HCT116 (cell line): ENCODE measurements around the gene GNL2. TPM values are rescaled to one million over a fixed set of nuclear protein-coding genes. Genes with fewer than 3 reads are reported as not detected.

Experiments
- ATAC-seq: fragments of 200-7000 bp; cut with Tn5 transposase; 2 replicates; pipeline ENCODE4 v1.9.1; 2020; ENCODE audit warnings: mild to moderate bottlenecking, moderate library complexity
- BruUV-seq: library from RNA; stranded (reverse); fragments of 400-500 nt; replicated peaks from 2 replicates; lab custom pipeline; 2021; lab: Mats Ljungman, UMichigan
- CTCF ChIA-PET: fragments of 300-600 bp; sonication (Branson Sonifier 250); formaldehyde crosslinking; loops from one replicate; lab custom pipeline; 2021; ENCODE audit warnings: antibody characterized with exemption; lab: Charles Lee
- POLR2A ChIA-PET: fragments of 300-600, 350-600 bp; sonication (Branson Sonifier 250); formaldehyde crosslinking; loops from one replicate; lab custom pipeline; 2021; ENCODE audit warnings: antibody characterized with exemption; lab: Charles Lee
- RAD21 ChIA-PET, 2 experiments: fragments of 300-600 bp; sonication (Branson Sonifier 250); formaldehyde crosslinking; loops; one replicate each; lab custom pipeline; 2023; ENCODE audit warnings: low total read pairs in 2 of 2; ENCODE audit not compliant: uncharacterized antibody in 2 of 2, unreplicated experiment in 2 of 2, low non-redundant PET in 1 of 2; lab: Charles Lee
- DNase-seq: peaks from one replicate; pipeline ENCODE4 v3.0.0-alpha.2; 2010; ENCODE audit warnings: low read depth, low spot score
- H2AFZ ChIP-seq: fragments of 200-600 bp; shearing (Covaris generic), sonication (generic); 2 replicates; pipeline ENCODE4 v1.6.1; 2017; ENCODE audit warnings: low read depth, mixed run types, mixed read lengths, antibody characterized with exemption, low read length; ENCODE audit not compliant: poor library complexity, severe bottlenecking
- H3K27ac ChIP-seq: 2 replicates; pipeline ENCODE4 v1.5.1; 2012; ENCODE audit warnings: low read depth, low read length
- H3K27me3 ChIP-seq: fragments of 200-600 bp; sonication (generic); 2 replicates; pipeline ENCODE4 v1.6.1; 2016; ENCODE audit warnings: mixed run types, low read length, mixed read lengths; ENCODE audit not compliant: insufficient read depth
- H3K36me3 ChIP-seq, 2 experiments: fragments of 200-500 bp in 1 of 2; fragments of 200-600 bp in 1 of 2; sonication (Bioruptor generic) in 1 of 2; sonication (generic) in 1 of 2; 2 replicates each; pipeline versions ENCODE4 v1.5.1 to v1.6.1; 2014 to 2016; ENCODE audit warnings: low read length in 2 of 2, inconsistent platforms in 1 of 2, mixed read lengths in 1 of 2, mixed run types in 1 of 2; ENCODE audit not compliant: insufficient read depth in 2 of 2, control insufficient read depth in 1 of 2
- H3K4me1 ChIP-seq, 2 experiments: fragments of 200-600 bp in 1 of 2; sonication (generic) in 1 of 2; 2 replicates each; pipeline versions ENCODE4 v1.5.1 to v1.6.1; 2012 to 2017; ENCODE audit warnings: low read length in 2 of 2, inconsistent platforms in 1 of 2, mild to moderate bottlenecking in 1 of 2, mixed read lengths in 1 of 2, mixed run types in 1 of 2, moderate library complexity in 1 of 2; ENCODE audit not compliant: insufficient read depth in 2 of 2, control insufficient read depth in 1 of 2
- H3K4me2 ChIP-seq: fragments of 200-600 bp; sonication (generic); 2 replicates; pipeline ENCODE4 v1.6.1; 2017; ENCODE audit warnings: mixed run types, low read length, mixed read lengths
- H3K4me3 ChIP-seq, 2 experiments: fragments of 200-600 bp in 1 of 2; sonication (generic) in 1 of 2; replicated peaks in 1 of 2; 2 replicates each; pipeline ENCODE4 v1.5.1; 2011 to 2016; ENCODE audit warnings: low read length in 2 of 2, control low read depth in 1 of 2, low read depth in 1 of 2, mild to moderate bottlenecking in 1 of 2, mixed read lengths in 1 of 2, mixed run types in 1 of 2
- H3K79me2 ChIP-seq: fragments of 200-600 bp; sonication (generic); 2 replicates; pipeline ENCODE4 v1.6.1; 2017; ENCODE audit warnings: mild to moderate bottlenecking, mixed run types, low read length, moderate library complexity, mixed read lengths; ENCODE audit not compliant: insufficient read depth
- H3K9ac ChIP-seq: fragments of 200-600 bp; sonication (generic); 2 replicates; pipeline ENCODE4 v1.6.1; 2016; ENCODE audit warnings: low read length, mixed read lengths
- H3K9me2 ChIP-seq: fragments of 200-600 bp; sonication (generic), shearing (Covaris generic); 2 replicates; pipeline ENCODE4 v1.6.1; 2017; ENCODE audit warnings: mixed run types, mild to moderate bottlenecking, moderate library complexity; ENCODE audit not compliant: insufficient read depth
- H3K9me3 ChIP-seq, 2 experiments: fragments of 200-500 bp in 1 of 2; fragments of 200-600 bp in 1 of 2; sonication (Bioruptor generic) in 1 of 2; sonication (generic) in 1 of 2; 2 replicates each; pipeline ENCODE4 v1.6.1; 2014 to 2017; ENCODE audit warnings: low read length in 2 of 2, mixed read lengths in 2 of 2, inconsistent platforms in 1 of 2, low read depth in 1 of 2, mild to moderate bottlenecking in 1 of 2, mixed run types in 1 of 2, moderate library complexity in 1 of 2; ENCODE audit not compliant: control insufficient read depth in 1 of 2, insufficient read depth in 1 of 2
- H4K20me1 ChIP-seq: fragments of 200-600 bp; sonication (generic), shearing (Covaris generic); 2 replicates; pipeline ENCODE4 v1.6.1; 2017; ENCODE audit warnings: mixed run types, mild to moderate bottlenecking, moderate library complexity; ENCODE audit not compliant: insufficient read depth
- RAD21 ChIP-seq: IDR thresholded peaks from 2 replicates; pipeline ENCODE4 v1.6.1; 2012; ENCODE audit warnings: low read depth, mild to moderate bottlenecking
- SIN3A ChIP-seq: IDR thresholded peaks from 2 replicates; pipeline ENCODE4 v1.6.1; 2012; ENCODE audit warnings: low read depth
- SP1 ChIP-seq: IDR thresholded peaks from 2 replicates; pipeline ENCODE4 v1.6.1; 2012; ENCODE audit warnings: low read depth
- intact Hi-C: fragments of 100-400 bp; cut with micrococcal nuclease; formaldehyde crosslinking; loops from 2 replicates; pipeline ENCODE4 v1.10.0; 2022
- total RNA-seq: library from RNA; stranded (reverse); gene quantifications from one replicate; pipeline ENCODE4 v1.2.1, GENCODE V29; 2021; ENCODE audit not compliant: unreplicated experiment
- TF ChIP-seq, protein P1 (sequence below), 3 experiments: fragments of 200-600 bp in 1 of 3; sonication (generic) in 1 of 3; IDR thresholded peaks in 2 of 3; conservative IDR thresholded peaks in 1 of 3; 2 replicates each; pipeline ENCODE4 v1.5.1; 2012 to 2017; ENCODE audit warnings: low read depth in 2 of 3, low read length in 2 of 3, antibody characterized with exemption in 1 of 3, borderline replicate concordance in 1 of 3, control low read depth in 1 of 3, mild to moderate bottlenecking in 1 of 3, mixed read lengths in 1 of 3, mixed run types in 1 of 3, moderate library complexity in 1 of 3; ENCODE audit not compliant: insufficient read depth in 1 of 3

Gene GNL2
- total RNA-seq, 1 experiment from 2014 or later: 79.2 TPM

- intact Hi-C loops: loop anchor here (1.0 to 10.0 kb wide), 3 partner anchors 104 to 413 kb away; no protein-coding TSS in a partner anchor
- H3K79me2 ChIP-seq: no peaks in the 10 kb centered on the region
- H3K4me3 ChIP-seq: no peak overlapping the region
- H3K4me2 ChIP-seq: no peak overlapping the region
- no peaks in the 10 kb centered on the region for H3K27me3 ChIP-seq
- no peaks in the 10 kb centered on the region for H4K20me1 ChIP-seq
- no peak overlapping the region for H3K9ac ChIP-seq
- peaks cover 5% of the 10 kb centered on the region in 2 experiments for H3K4me1 ChIP-seq
- H3K9me2 ChIP-seq: no peaks in the 10 kb centered on the region
- H3K27ac ChIP-seq: no peak overlapping the region
- peaks cover 7 to 18% of the 10 kb centered on the region in 2 experiments; a peak in 2 of 4 replicates for H3K36me3 ChIP-seq
- ATAC-seq (peak; percentile 88), DNase-seq (peak; percentile 35)
- no TSS peak for BruUV-seq
- no peaks in the 10 kb centered on the region for H3K9me3 ChIP-seq
- no peak overlapping the region for H2AFZ ChIP-seq
- ChIA-PET CTCF (interaction anchor here (0.6 kb wide), 1 partner anchor 1275 kb away, joined by 8 read pairs; no protein-coding TSS in a partner anchor), POLR2A (interaction anchor here (0.6 kb wide), 1 partner anchor 87 kb away, joined by 3 read pairs; no protein-coding TSS in a partner anchor), RAD21 (no interaction called here)
- TF ChIP-seq, protein P1, sequence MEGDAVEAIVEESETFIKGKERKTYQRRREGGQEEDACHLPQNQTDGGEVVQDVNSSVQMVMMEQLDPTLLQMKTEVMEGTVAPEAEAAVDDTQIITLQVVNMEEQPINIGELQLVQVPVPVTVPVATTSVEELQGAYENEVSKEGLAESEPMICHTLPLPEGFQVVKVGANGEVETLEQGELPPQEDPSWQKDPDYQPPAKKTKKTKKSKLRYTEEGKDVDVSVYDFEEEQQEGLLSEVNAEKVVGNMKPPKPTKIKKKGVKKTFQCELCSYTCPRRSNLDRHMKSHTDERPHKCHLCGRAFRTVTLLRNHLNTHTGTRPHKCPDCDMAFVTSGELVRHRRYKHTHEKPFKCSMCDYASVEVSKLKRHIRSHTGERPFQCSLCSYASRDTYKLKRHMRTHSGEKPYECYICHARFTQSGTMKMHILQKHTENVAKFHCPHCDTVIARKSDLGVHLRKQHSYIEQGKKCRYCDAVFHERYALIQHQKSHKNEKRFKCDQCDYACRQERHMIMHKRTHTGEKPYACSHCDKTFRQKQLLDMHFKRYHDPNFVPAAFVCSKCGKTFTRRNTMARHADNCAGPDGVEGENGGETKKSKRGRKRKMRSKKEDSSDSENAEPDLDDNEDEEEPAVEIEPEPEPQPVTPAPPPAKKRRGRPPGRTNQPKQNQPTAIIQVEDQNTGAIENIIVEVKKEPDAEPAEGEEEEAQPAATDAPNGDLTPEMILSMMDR (IDR thresholded peaks at IDR 0.05 in 2 of 3, conservative IDR thresholded peaks at IDR 0.05 in 1 of 3; ENCODE audit: borderline replicate concordance in 1 of 3, insufficient read depth in 1 of 3, low read depth in 2 of 3, low read length in 2 of 3): peak; percentile 62 to 90 (median 89)
- peak; percentile 84 for TF ChIP-seq RAD21
- no peak for TF ChIP-seq SIN3A
- no peak for TF ChIP-seq SP1
These were observed 34.3 kb downstream of the GNL2 start for GRCh38 chr1:37561133-37562132.
